ENCODE results near the gene DDX10.
A peak's percentile ranks its signal among the peaks of the same experiment; 100 is the strongest.

Gene DDX10

GRCh38 chr11:108963118-108963517 is 298.2 kb downstream of the DDX10 start:
- TF ChIP-seq, protein P1, sequence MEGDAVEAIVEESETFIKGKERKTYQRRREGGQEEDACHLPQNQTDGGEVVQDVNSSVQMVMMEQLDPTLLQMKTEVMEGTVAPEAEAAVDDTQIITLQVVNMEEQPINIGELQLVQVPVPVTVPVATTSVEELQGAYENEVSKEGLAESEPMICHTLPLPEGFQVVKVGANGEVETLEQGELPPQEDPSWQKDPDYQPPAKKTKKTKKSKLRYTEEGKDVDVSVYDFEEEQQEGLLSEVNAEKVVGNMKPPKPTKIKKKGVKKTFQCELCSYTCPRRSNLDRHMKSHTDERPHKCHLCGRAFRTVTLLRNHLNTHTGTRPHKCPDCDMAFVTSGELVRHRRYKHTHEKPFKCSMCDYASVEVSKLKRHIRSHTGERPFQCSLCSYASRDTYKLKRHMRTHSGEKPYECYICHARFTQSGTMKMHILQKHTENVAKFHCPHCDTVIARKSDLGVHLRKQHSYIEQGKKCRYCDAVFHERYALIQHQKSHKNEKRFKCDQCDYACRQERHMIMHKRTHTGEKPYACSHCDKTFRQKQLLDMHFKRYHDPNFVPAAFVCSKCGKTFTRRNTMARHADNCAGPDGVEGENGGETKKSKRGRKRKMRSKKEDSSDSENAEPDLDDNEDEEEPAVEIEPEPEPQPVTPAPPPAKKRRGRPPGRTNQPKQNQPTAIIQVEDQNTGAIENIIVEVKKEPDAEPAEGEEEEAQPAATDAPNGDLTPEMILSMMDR (conservative IDR thresholded peaks at IDR 0.05; ENCODE audit: low read length) = no peak
- DNase-seq (ENCODE audit: low read depth) = no peak

GRCh38 chr11:108965306-108966001 is 300.6 kb downstream of the DDX10 start:
- no peak overlapping the region for H3K4me3 ChIP-seq (ENCODE audit: low read length)
- DNase-seq (ENCODE audit: low read depth) = peak; percentile 93
- TF ChIP-seq, protein P1 (conservative IDR thresholded peaks at IDR 0.05; ENCODE audit: low read length) = no peak

More at GRCh38 chr11:108963118-108963517, 298.2 kb downstream of the DDX10 start:
- H3K4me3 ChIP-seq (ENCODE audit: low read length) = no peak overlapping the region

DNA sequence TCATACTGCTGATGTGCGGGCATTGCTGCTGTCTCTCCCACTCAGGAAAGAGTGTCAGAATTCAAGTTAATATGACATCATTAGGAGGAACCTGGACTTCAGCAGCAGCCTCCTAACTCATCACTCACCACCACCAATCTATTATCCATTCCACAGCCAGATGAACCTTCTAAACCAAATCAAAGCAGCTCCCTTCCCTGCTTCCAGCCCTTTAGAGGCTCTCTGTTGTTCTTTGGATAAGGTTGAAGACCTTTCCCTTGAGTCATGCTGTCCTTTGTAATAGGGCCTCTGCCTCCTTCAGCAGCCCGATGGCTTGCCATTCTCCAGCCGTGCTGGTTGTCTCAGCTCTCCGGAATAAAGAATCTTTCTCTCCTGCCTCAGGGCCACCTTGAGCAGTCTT is 301.3 kb downstream of the DDX10 start:
- TF ChIP-seq, protein P1 (conservative IDR thresholded peaks at IDR 0.05; ENCODE audit: low read length) = no peak
- no peak overlapping the region for H3K4me3 ChIP-seq (ENCODE audit: low read length)
- DNase-seq (ENCODE audit: low read depth) = no peak

- TF ChIP-seq, protein P1 (conservative IDR thresholded peaks at IDR 0.05; ENCODE audit: low read length) = no peak
- H3K4me3 ChIP-seq (ENCODE audit: low read length) = no peak overlapping the region
- no peak for DNase-seq (ENCODE audit: low read depth)
Measured at GRCh38 chr11:108966978-108967377, 302.1 kb downstream of the DDX10 start.

GRCh38 chr11:108967571-108967970 is 302.7 kb downstream of the DDX10 start:
- DNase-seq (ENCODE audit: low read depth) = peak; percentile 90
- TF ChIP-seq, protein P1 (conservative IDR thresholded peaks at IDR 0.05; ENCODE audit: low read length) = no peak
- no peak overlapping the region for H3K4me3 ChIP-seq (ENCODE audit: low read length)

DNA sequence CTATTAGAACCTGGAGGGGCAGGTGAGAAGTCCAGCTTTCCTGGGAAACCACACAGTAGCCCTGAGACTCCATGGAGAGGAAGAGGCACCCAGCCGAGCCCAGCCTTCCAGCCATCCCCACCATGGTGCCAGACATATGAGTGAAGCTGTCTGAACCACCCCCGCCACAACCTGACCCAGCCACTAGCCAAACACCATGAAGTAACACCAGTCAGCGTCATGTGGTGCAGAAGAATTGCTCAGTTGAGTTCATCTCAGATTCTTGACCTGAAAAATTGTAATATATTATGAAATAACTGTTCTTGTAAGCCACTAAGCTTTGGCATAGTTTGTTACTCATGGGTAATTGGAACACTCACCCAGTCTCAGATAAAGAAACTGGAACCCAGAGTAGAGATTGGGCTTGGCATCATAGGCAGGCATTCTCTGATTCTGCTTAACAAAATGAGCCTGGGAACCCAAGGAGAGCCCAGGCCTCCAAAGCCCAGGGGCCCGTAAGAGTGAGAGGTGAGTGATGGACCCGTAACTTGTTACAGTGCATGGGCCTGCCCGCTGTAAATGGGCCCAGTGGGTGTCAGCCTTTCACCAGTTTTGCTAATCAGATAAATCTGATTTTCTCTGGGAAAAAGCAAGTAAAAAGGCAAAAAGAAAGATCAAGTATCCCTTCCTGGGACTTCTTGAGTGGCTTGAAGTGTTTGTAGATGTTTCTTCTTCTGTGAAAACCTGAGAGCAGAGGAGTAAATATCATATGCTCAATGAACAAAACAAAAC is 305.5 kb downstream of the DDX10 start:
- TF ChIP-seq, protein P1 (conservative IDR thresholded peaks at IDR 0.05; ENCODE audit: low read length) = no peak

More for the DNA sequence above, 305.5 kb downstream of the DDX10 start:
- no peak overlapping the region for H3K4me3 ChIP-seq (ENCODE audit: low read length)
- DNase-seq (ENCODE audit: low read depth) = peak; percentile 57
